K562 (cell line): ENCODE data around the gene USF2. TPM values are rescaled to one million over a fixed set of nuclear protein-coding genes. Genes with fewer than 3 reads are reported as not detected.

Experiments used
- ATAC-seq: fragments of 200-7000 bp; cut with Tn5 transposase; 3 replicates; pipeline ENCODE4 v1.9.1; 2020; ENCODE audit warnings: moderate library complexity
- BruUV-seq: library from RNA; stranded (reverse); fragments of 400-500 nt; replicated peaks from 2 replicates; lab custom pipeline; 2021; lab: Mats Ljungman, UMichigan
- CTCF ChIA-PET: fragments of 300-600 bp; formaldehyde crosslinking; extraction: SDS; loops from one replicate; lab custom pipeline; 2021; ENCODE audit warnings: low intra/inter-chr PET ratio; lab: Yijun Ruan, JAX
- POLR2A ChIA-PET: fragments of 300-600, 350-650 bp; sonication (Branson Sonifier 250); formaldehyde crosslinking; extraction: SDS; loops from one replicate; lab custom pipeline; 2021; ENCODE audit warnings: antibody characterized with exemption, inconsistent platforms; lab: Yijun Ruan, JAX
- DNase-seq, 4 experiments: peaks; one replicate each; pipeline versions ENCODE4 v3.0.0 to v3.0.0-alpha.2; 2011 to 2018; ENCODE audit warnings: low spot score in 3 of 4, mixed read lengths in 3 of 4; ENCODE audit errors: extremely low read depth in 1 of 4
- FAIRE-seq: peaks from 2 replicates; lab custom pipeline; 2011; peaks lifted over from hg19 to GRCh38; lab: Jason Lieb, UNC
- H2AFZ ChIP-seq: 2 replicates; pipeline ENCODE4 v1.6.0; 2011; ENCODE audit warnings: low read depth, low read length, control low read depth, inconsistent platforms
- H3K27ac ChIP-seq: fragments of 200-600 bp; 3 replicates; pipeline ENCODE4 v1.8.0; 2011; ENCODE audit warnings: low read depth, mild to moderate bottlenecking, control low read depth, inconsistent platforms, low read length, moderate library complexity, mixed read lengths; ENCODE audit errors: extremely low read depth
- H3K27me3 ChIP-seq, 2 experiments: fragments of 300-600 bp in 1 of 2; 2 replicates in 1 of 2; 3 replicates in 1 of 2; pipeline versions ENCODE4 v1.6.0 to v1.8.0; 2011; ENCODE audit warnings: inconsistent platforms in 2 of 2, low read length in 2 of 2, mild to moderate bottlenecking in 1 of 2, mixed read lengths in 1 of 2, moderate library complexity in 1 of 2; ENCODE audit not compliant: control insufficient read depth in 2 of 2, insufficient read depth in 2 of 2
- H3K36me3 ChIP-seq: fragments of 300-600 bp; 3 replicates; pipeline ENCODE4 v1.8.0; 2011; ENCODE audit warnings: mild to moderate bottlenecking, low read length, inconsistent platforms; ENCODE audit not compliant: control insufficient read depth, insufficient read depth
- H3K4me1 ChIP-seq, 2 experiments: fragments of 200-600 bp in 1 of 2; replicated peaks in 1 of 2; 2 replicates in 1 of 2; 3 replicates in 1 of 2; pipeline versions ENCODE4 v1.5.1 to v1.8.0; 2011; ENCODE audit warnings: inconsistent platforms in 2 of 2, low read length in 2 of 2, mild to moderate bottlenecking in 1 of 2, mixed read lengths in 1 of 2, moderate library complexity in 1 of 2; ENCODE audit not compliant: control insufficient read depth in 2 of 2, insufficient read depth in 2 of 2
- H3K4me2 ChIP-seq: 2 replicates; pipeline ENCODE4 v1.6.1; 2011; ENCODE audit warnings: low read length, control low read depth, inconsistent platforms, mixed read lengths; ENCODE audit not compliant: insufficient read depth
- H3K4me3 ChIP-seq: fragments of 200-600 bp; sonication (generic), shearing (Covaris generic); 2 replicates; pipeline ENCODE4 v1.5.1; 2016; ENCODE audit warnings: control low read depth, inconsistent platforms
- H3K79me2 ChIP-seq: fragments of 200-600 bp; 3 replicates; pipeline ENCODE4 v1.8.0; 2011; ENCODE audit warnings: low read length, inconsistent platforms; ENCODE audit not compliant: control insufficient read depth, insufficient read depth
- H3K9ac ChIP-seq, 2 experiments: 2 replicates each; pipeline versions ENCODE4 v1.6.0 to v1.6.1; 2011; ENCODE audit warnings: low read depth in 2 of 2, low read length in 2 of 2, control low read depth in 1 of 2, inconsistent platforms in 1 of 2, mild to moderate bottlenecking in 1 of 2, mixed read lengths in 1 of 2; ENCODE audit not compliant: insufficient read depth in 1 of 2
- H3K9me1 ChIP-seq: one replicate; pipeline ENCODE4 v1.6.0; 2011; ENCODE audit warnings: inconsistent platforms, mild to moderate bottlenecking, low read length, moderate library complexity; ENCODE audit not compliant: control insufficient read depth, insufficient read depth
- H3K9me3 ChIP-seq: replicated peaks from 2 replicates; pipeline ENCODE4 v1.5.1; 2011; ENCODE audit warnings: low read depth, low read length, inconsistent platforms; ENCODE audit not compliant: control insufficient read depth, insufficient read depth
- H4K20me1 ChIP-seq: replicated peaks from 2 replicates; pipeline ENCODE4 v1.6.1; 2011; ENCODE audit warnings: low read length, inconsistent platforms, mixed read lengths; ENCODE audit not compliant: control insufficient read depth, insufficient read depth
- CBX3 ChIP-seq, 2 experiments: IDR thresholded peaks; 1 replicate in 1 of 2; 2 replicates in 1 of 2; pipeline ENCODE4 v1.6.1; 2012; ENCODE audit warnings: inconsistent platforms in 2 of 2, low read length in 2 of 2, borderline replicate concordance in 1 of 2, control low read depth in 1 of 2
- CREM ChIP-seq: IDR thresholded peaks from 2 replicates; pipeline ENCODE4 v1.6.1; 2014; ENCODE audit warnings: antibody characterized with exemption, low read depth
- FOXP1 ChIP-seq: sonication (generic); formaldehyde crosslinking; IDR thresholded peaks from 2 replicates; pipeline ENCODE4 v1.8.0; 2022; ENCODE audit warnings: mild to moderate bottlenecking, missing genetic modification reagents
- HNRNPLL ChIP-seq: fragments of 200-400 bp; formaldehyde crosslinking; IDR thresholded peaks from 2 replicates; pipeline ENCODE4 v1.6.1; 2017; ENCODE audit warnings: low read length, low read depth, mild to moderate bottlenecking; ENCODE audit not compliant: poor library complexity, severe bottlenecking
- MTA2 ChIP-seq: fragments of 450-650 bp; IDR thresholded peaks from 2 replicates; pipeline ENCODE4 v1.6.1; 2016; ENCODE audit warnings: low read depth
- NFRKB ChIP-seq: fragments of 450-650 bp; IDR thresholded peaks from 2 replicates; pipeline ENCODE4 v1.6.1; 2016; ENCODE audit warnings: low read depth
- NFYB ChIP-seq: IDR thresholded peaks from 2 replicates; pipeline ENCODE4 v1.6.1; 2011; ENCODE audit warnings: mild to moderate bottlenecking, moderate library complexity; ENCODE audit not compliant: insufficient read length; ENCODE audit errors: extremely low read depth
- POLR2G ChIP-seq: fragments of 200-400 bp; formaldehyde crosslinking; IDR thresholded peaks from 2 replicates; pipeline ENCODE4 v1.6.1; 2017; ENCODE audit warnings: low read depth, mild to moderate bottlenecking, antibody characterized with exemption, low read length, moderate library complexity
- RBFOX2 ChIP-seq: fragments of 200-400 bp; formaldehyde crosslinking; IDR thresholded peaks from 2 replicates; pipeline ENCODE4 v1.6.1; 2017; ENCODE audit warnings: low read depth, mild to moderate bottlenecking, low read length, moderate library complexity
- SREBF2 ChIP-seq: sonication (generic); formaldehyde crosslinking; IDR thresholded peaks from 2 replicates; pipeline ENCODE4 v1.4.0; 2020; ENCODE audit warnings: mild to moderate bottlenecking, missing genetic modification reagents
- SRSF3 ChIP-seq: fragments of 200-400 bp; formaldehyde crosslinking; IDR thresholded peaks from 2 replicates; pipeline ENCODE4 v1.6.1; 2016; ENCODE audit warnings: mild to moderate bottlenecking, low read length, moderate library complexity; ENCODE audit not compliant: insufficient read depth
- TAF15 ChIP-seq: fragments of 200-400 bp; formaldehyde crosslinking; IDR thresholded peaks from 2 replicates; pipeline ENCODE4 v1.6.1; 2017; ENCODE audit warnings: mild to moderate bottlenecking, low read depth, low read length, moderate library complexity
- TBP ChIP-seq: optimal IDR thresholded peaks from 2 replicates; pipeline ENCODE3; 2011; ENCODE audit warnings: low read depth, low read length, improper control_type of control experiment
- XRCC3 ChIP-seq: fragments of 450-650 bp; IDR thresholded peaks from 2 replicates; pipeline ENCODE4 v1.6.1; 2017; ENCODE audit warnings: mild to moderate bottlenecking, moderate library complexity
- ZNF224 ChIP-seq: sonication (generic); formaldehyde crosslinking; IDR thresholded peaks from 2 replicates; pipeline ENCODE4 v1.8.0; 2022; ENCODE audit warnings: mild to moderate bottlenecking, missing genetic modification reagents
- WGBS: fragments of 100-300 bp; shearing (Covaris generic); methylation state at CpG from one replicate; pipeline ENCODE4 v1.1.6; 2016; ENCODE audit warnings: low coverage, mixed read lengths; ENCODE audit not compliant: insufficient coverage; ENCODE audit errors: missing lambda C conversion rate; 5-methylcytosine and 5-hydroxymethylcytosine counted together
- in situ Hi-C: fragments of 300-500 bp; cut with MboI; formaldehyde crosslinking; loops from 4 replicates; pipeline ENCODE4 v1.15.0; 2018; ENCODE audit warnings: inconsistent platforms, mixed read lengths
- intact Hi-C: fragments of 100-400 bp; cut with micrococcal nuclease; formaldehyde crosslinking; loops from 2 replicates; pipeline ENCODE4 v1.14.2; 2022
- polyA plus RNA-seq, 8 experiments: library from polyadenylated mRNA; depleted of rRNA in 4 of 8; stranded (reverse) in 5 of 8; unstranded in 3 of 8; fragments of >200 nt; fragmentation: Nextera tagmentation in 2 of 8; fragmentation: Illumina TruSeq in 1 of 8; extraction: Ambion mirVana in 2 of 8; extraction: Trizol in 1 of 8; gene quantifications; 2 replicates each; pipeline versions ENCODE4 v1.2.1 to v1.2.3, GENCODE V29; 2011 to 2014; ENCODE audit warnings: inconsistent platforms in 1 of 8, missing spikeins in 1 of 8
- total RNA-seq, 7 experiments: library from RNA; depleted of rRNA in 6 of 7; stranded (reverse); fragments of >200 nt in 6 of 7; fragmentation: Illumina TruSeq in 2 of 7; extraction: Trizol in 2 of 7; gene quantifications; 2 replicates each; pipeline versions ENCODE4 v1.2.1 to v1.2.3, GENCODE V29; 2011 to 2021; ENCODE audit warnings: low replicate concordance in 1 of 7
- TF ChIP-seq, protein P1 (sequence below): sonication (generic); formaldehyde crosslinking; IDR thresholded peaks from 2 replicates; pipeline ENCODE4 v1.8.0; 2022; ENCODE audit warnings: mild to moderate bottlenecking, low read depth, missing genetic modification reagents
- TF ChIP-seq, protein P2 (sequence below): fragments of 250-450 bp; sonication (Bioruptor Pico); IDR thresholded peaks from 2 replicates; pipeline ENCODE4 v1.5.0; 2021; ENCODE audit warnings: mild to moderate bottlenecking, borderline replicate concordance

USF2 gene
- total and polyA plus RNA-seq, 9 of the 15 experiments (the other 6 are each of a cell fraction or from before 2014, with no cell fraction given): 0.27 to 93.7 (median 58.4) TPM

DNA sequence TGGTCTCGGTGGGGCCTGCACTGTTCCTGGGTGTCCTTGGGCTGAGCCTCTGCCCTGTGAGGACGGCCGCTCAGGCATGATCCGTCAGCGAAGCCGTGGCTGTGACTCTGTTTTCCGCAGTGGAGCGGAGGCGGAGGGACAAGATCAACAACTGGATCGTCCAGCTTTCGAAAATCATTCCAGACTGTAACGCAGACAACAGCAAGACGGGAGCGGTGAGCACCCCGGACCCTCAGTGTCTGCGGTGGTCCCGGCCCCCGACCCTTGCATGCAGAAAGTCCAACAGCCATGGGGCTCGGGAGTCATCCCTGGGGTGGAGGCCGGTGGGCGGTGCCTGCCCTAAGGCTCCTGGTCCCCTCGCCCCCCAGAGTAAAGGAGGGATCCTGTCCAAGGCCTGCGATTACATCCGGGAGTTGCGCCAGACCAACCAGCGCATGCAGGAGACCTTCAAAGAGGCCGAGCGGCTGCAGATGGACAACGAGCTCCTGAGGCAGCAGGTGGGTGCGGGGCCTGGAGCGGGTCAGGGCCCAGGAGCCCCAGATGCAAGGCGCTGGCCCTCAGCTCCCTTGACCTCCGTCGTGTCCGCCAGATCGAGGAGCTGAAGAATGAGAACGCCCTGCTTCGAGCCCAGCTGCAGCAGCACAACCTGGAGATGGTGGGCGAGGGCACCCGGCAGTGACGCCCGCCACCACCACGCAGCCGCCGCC is 10.0 kb downstream of the USF2 start:
- Histone ChIP-seq H4K20me1 (no peaks in the 10 kb centered on the region; the same call in 1 of the 2 replicates), H3K27me3 (no peaks in the 10 kb centered on the region), H3K4me2 (no peak overlapping the region), H3K79me2 (no peaks in the 10 kb centered on the region), H2AFZ (no peak overlapping the region), H3K27ac (no peak overlapping the region), H3K9ac (no peak overlapping the region), H3K9me1 (no peaks in the 10 kb centered on the region), H3K4me3 (no peak overlapping the region), H3K9me3 (no peaks in the 10 kb centered on the region), H3K36me3 (peaks cover 38% of the 10 kb centered on the region; the same call in 1 of the 3 replicates), H3K4me1 (peaks cover 11 to 46% of the 10 kb centered on the region in 2 experiments; a peak in 4 of 5 replicates)
- ATAC-seq: no peak
- CTCF ChIA-PET: no interaction called here
- in situ Hi-C loops (loop anchor here (10.0 kb wide), 2 partner anchors 56 to 186 kb away; no protein-coding TSS in a partner anchor), intact Hi-C loops (no loop called here)
- no TSS peak for BruUV-seq
- FAIRE-seq: no peak
- DNase-seq: no peak
- POLR2A ChIA-PET: interaction anchor here (0.6 to 1.9 kb wide), 8 partner anchors 9 to 365 kb away, joined by 3 to 7 read pairs (median 3); no protein-coding TSS in a partner anchor
- WGBS: 94% methylated on average over 22 of the region's 45 CpGs
- TF ChIP-seq NFRKB: no peak
- TF ChIP-seq POLR2G: peak; percentile 52; the same call in 1 of the 2 replicates
- no peak for TF ChIP-seq NFYB
- TF ChIP-seq MTA2: no peak
- TF ChIP-seq XRCC3: no peak
- TF ChIP-seq TAF15: no peak
- no peak for TF ChIP-seq SREBF2 (CRISPR knock-in tag)
- TF ChIP-seq, protein P1, sequence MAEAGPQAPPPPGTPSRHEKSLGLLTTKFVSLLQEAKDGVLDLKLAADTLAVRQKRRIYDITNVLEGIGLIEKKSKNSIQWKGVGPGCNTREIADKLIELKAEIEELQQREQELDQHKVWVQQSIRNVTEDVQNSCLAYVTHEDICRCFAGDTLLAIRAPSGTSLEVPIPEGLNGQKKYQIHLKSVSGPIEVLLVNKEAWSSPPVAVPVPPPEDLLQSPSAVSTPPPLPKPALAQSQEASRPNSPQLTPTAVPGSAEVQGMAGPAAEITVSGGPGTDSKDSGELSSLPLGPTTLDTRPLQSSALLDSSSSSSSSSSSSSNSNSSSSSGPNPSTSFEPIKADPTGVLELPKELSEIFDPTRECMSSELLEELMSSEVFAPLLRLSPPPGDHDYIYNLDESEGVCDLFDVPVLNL (CRISPR knock-in tag): no peak
- TF ChIP-seq TBP: no peak
- TF ChIP-seq, protein P2, sequence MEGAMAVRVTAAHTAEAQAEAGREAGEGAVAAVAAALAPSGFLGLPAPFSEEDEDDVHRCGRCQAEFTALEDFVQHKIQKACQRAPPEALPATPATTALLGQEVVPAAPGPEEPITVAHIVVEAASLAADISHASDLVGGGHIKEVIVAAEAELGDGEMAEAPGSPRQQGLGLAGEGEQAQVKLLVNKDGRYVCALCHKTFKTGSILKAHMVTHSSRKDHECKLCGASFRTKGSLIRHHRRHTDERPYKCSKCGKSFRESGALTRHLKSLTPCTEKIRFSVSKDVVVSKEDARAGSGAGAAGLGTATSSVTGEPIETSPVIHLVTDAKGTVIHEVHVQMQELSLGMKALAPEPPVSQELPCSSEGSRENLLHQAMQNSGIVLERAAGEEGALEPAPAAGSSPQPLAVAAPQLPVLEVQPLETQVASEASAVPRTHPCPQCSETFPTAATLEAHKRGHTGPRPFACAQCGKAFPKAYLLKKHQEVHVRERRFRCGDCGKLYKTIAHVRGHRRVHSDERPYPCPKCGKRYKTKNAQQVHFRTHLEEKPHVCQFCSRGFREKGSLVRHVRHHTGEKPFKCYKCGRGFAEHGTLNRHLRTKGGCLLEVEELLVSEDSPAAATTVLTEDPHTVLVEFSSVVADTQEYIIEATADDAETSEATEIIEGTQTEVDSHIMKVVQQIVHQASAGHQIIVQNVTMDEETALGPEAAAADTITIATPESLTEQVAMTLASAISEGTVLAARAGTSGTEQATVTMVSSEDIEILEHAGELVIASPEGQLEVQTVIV (CRISPR knock-in tag): no peak
- no peak for TF ChIP-seq FOXP1
- TF ChIP-seq CBX3 (IDR thresholded peaks at IDR 0.05; ENCODE audit: borderline replicate concordance in 1 of 2, low read length in 2 of 2): no peak
- no peak for TF ChIP-seq CREM
- peak; percentile 39 for TF ChIP-seq RBFOX2
- TF ChIP-seq ZNF224 (CRISPR knock-in tag): no peak
- no peak for TF ChIP-seq HNRNPLL
- TF ChIP-seq SRSF3: no peak
